Muscle of arm (tissue), 12 donors: ENCODE data around the gene POU2F1. TPM values are rescaled to one million over a fixed set of nuclear protein-coding genes. Genes with fewer than 3 reads are reported as not detected.
"Not testable (repeated sequence)": the region's sequence is repeated elsewhere in the genome, so short reads cannot be mapped to it uniquely, and the experiment has no call there.

Experiments
- DNase-seq: peaks from one replicate; pipeline ENCODE4 v3.0.0-alpha.2; 2013
- polyA plus RNA-seq, 12 donors: library from polyadenylated mRNA; unstranded; fragments of 120-200 nt; gene quantifications; one replicate each; pipeline ENCODE4 v1.2.1, GENCODE V29; 2013; ENCODE audit not compliant: insufficient read length in 12 of 12

The POU2F1 gene
- polyA plus RNA-seq, 12 donors, result 5.3 to 38.4 (median 7.4) TPM

GRCh38 chr1:167231873-167232450, 11.3 kb downstream of the POU2F1 start:
- no peak for DNase-seq

DNA sequence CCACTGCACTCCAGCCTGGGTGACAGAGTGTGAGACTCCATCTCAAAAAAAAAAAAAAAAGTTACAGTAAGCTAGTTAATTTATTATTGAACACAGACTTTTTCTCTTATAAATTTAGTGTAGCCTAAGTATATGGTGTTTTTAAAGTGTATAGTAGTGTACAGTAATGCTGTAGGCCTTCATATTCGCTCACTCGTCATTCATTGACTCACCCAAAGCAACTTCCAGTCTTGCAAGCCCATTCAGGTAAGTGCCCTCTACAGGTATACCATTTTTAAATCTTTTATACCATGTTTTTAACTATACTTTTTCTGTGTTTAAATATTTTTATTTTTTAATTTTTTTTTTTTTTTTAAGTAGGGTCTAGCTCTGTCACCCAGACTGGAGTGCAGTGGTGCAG, 12.1 kb downstream of the POU2F1 start:
- no peak for DNase-seq

GRCh38 chr1:167233373-167233772, 12.7 kb downstream of the POU2F1 start:
- no peak for DNase-seq

DNA sequence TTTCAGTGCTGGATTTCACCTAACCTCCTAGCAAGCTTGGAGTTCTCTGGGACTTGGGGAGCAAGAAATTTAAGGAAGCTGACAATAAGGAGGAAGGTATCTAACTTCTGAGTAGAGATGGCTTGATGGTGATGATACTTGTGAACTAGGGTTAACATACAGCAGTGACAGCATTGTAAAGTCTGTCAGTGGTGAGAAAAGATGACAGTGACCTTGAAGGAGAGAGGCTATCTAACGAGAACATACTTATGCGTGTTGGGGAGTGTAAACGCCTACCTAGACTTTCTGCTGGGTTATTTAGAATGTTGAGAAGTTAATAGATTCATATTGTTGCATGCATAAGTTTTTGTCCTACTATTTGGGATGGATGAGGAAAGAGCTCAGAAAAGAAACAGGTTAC, 16.3 kb downstream of the POU2F1 start:
- DNase-seq, result no peak

- no peak for DNase-seq
Observed at GRCh38 chr1:167238713-167239112, 18.0 kb downstream of the POU2F1 start.

DNA sequence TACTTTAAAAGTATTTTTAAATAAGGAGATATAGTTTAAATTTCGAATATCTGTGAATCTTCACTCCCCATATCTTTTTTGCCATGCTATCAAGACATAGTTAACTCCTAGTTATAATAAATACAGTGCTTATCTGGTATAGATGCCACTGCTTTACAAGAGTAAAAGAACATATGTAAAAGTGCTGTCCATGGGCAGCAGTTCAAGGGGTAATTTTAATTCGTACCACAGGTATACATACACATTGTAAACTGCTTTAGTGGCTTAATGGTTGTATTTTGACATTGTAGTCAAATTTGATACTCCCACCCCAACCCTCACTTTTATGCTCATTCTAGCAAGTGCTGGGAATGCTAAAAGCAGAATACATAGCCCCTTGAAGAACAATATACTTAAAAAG, 18.6 kb downstream of the POU2F1 start:
- no peak for DNase-seq

GRCh38 chr1:167244244-167244643, 23.6 kb downstream of the POU2F1 start:
- no peak for DNase-seq

DNA sequence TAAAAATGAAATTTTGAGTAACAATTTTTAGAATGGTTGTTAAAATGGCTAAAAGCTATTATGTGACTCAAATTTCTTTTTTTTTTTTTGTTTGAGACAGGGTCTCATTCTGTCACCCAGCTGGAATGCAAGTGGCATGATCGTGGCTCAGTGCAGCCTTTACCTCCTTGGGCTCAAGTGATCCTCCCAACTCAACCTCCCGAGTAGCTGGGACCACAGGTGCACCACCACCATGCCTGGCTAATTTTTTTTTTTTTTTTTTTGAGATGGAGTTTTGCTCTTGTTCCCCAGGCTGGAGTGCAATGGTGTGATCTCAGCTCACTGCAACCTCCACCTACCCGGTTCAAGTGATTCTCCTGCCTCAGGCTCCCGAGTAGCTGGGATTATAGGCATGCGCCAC, 24.5 kb downstream of the POU2F1 start:
- DNase-seq, result not testable (repeated sequence)

GRCh38 chr1:167246971-167247370, 26.3 kb downstream of the POU2F1 start:
- no peak for DNase-seq

- DNase-seq, result no peak
Observed at GRCh38 chr1:167247754-167248153, 27.1 kb downstream of the POU2F1 start.

GRCh38 chr1:167248707-167249642, 28.3 kb downstream of the POU2F1 start:
- no peak for DNase-seq

DNA sequence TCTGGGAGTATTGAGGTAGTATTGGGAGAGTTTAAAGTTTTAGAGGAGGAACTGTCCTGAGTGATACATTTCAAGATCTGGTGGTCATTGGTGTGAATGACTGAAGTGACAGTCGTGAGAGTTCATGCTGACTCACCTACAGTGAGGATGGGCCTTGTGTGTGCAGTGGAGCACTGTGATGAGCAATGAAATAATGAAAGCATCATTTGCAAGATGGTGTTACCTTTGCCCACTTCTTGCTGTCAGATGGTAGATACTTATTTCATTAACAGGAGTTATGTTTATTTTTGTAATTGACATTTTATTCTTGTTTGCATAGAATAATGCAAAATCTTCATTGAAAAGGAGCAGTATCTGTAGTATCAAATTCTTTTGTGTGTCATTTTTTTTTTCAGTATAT, 29.0 kb downstream of the POU2F1 start:
- no peak for DNase-seq

DNA sequence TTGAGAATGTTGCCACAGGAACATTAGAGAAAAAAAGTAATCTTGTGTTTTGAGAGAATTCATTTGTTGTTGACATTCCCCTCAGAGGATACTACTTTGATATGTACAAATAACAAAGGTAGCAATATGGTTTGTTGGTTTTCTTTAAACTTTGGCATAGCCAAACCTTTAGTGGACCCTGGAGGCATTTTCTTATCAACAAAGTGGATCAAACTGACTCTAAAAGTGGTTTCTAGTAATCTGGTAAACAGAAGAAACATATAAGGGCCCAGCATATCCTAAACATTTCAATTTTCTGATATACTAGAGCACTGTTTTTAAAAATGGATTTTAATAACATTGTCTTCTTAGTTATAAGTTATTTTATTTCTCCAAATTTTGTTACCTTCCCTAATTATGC, 29.8 kb downstream of the POU2F1 start:
- DNase-seq, result no peak

DNA sequence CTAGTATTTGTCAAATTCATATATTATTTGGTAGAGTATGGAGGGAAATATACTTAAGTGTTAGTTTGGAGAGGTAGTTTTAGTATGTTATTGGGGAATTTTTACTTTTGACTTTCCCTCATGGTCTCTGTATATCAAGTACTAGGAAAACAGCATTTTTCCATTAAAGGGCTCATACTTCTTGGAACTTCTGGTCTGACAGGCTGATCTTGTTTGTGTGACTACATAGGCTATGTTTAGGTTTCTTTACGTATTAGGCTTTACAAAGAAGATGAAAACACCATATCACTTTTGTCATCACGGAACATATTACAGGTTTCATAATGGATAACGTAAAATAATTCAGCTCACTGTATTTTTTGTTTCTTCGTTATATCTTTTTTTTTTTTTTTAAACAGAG, 30.8 kb downstream of the POU2F1 start:
- no peak for DNase-seq

GRCh38 chr1:167252986-167253385, 32.3 kb downstream of the POU2F1 start:
- DNase-seq, result no peak

DNA sequence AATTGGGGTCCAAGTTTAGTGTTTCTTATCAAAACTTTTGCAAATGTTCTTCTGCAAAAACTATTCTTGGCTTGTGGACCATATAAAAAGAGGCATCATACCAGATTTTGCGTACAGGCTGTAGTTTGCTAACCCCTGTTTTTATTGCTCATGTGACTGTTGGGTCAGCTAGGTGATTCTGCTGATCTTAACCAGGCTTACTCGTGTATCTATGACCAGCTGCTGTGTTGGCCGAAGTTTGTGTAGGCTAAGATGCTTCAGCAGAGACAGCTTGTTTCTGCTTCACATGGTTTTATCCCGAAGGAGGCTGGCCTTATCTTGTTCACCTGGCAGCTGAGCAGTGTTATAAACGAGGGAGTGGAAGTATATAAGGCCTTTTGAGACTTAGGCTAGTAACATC, 38.2 kb downstream of the POU2F1 start:
- DNase-seq, result no peak

- no peak for DNase-seq
Observed at GRCh38 chr1:167262836-167263235, 42.1 kb downstream of the POU2F1 start.

- DNase-seq, result no peak
Observed at GRCh38 chr1:167263344-167263743, 42.7 kb downstream of the POU2F1 start.

- no peak for DNase-seq
Observed at GRCh38 chr1:167263819-167264464, 43.3 kb downstream of the POU2F1 start.

DNA sequence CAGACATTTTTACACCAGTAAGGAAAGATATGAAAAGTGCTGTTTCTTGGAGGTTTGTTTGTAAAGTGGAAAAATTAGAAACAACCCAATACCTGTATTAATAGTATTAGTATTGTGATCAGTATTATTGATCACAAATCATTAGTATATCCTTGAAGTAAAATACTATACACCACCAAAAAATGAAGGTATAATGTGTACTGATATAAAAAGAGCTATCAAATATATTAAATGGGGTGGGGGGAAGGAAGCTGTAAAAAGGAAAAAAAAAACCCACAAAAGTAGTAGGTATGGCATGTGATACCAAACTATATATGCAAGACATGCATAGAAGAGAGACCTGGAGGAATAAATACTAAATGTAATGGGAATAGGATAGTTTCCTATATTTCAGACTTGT, 46.3 kb downstream of the POU2F1 start:
- DNase-seq, result no peak

DNA sequence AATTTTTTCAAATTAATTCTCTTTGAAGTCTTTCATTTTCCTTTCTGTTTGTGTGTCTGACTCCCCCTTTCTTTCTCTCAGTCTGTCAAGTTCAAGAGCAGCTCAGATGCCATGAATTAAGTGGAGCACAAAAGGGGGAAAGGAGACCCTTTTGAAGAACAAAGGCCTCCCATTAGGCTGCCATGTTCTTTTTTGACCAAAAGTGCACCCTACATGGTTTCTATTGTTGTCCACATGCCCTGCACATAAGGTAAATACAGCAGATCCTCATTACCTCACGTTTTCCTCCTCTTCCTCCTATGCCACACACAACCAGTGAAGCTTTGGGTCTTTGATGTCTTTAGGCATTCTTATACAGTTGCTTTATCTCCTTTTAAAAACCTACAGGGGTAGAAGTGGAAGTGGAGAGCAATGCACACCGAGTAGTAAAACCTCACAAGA, 47.7 kb downstream of the POU2F1 start:
- no peak for DNase-seq

DNA sequence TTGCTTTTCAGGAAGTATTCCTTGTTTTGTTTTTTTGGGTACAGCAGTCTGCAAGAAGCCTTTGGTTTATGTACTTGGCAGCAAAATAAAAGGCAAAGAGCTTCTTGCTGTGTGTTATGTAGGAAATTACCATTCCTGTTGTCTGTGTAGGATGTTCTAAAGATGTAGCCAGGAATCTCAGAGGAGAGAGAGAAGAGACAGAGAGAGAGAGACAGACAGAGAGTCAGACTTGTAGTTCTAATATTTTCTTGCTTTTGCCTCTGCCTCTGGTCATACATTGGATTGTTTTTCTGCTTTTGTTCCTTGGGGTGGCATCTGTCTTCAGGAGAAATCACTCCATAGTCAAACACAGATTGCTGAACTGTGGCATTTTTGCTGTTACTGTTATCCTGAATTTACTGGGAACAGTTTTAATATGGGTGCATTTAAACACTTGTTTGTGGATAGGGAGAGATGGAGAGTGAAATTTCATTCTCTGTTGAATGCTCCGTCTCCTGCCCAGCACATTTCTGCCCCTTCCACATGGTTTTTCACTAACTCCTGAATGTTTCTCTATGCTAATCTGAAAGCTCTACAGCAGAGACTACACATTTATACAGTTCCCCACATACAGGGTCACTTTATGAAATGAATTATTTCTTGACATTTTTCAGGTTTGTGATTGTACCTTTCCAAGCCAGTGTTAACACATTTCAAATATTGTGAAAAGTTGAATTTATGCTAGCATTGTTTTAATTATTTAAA, 49.8 kb downstream of the POU2F1 start:
- DNase-seq, result no peak
